ENCODE measurements around the gene FGFR4. TPM values are rescaled to one million over a fixed set of nuclear protein-coding genes. Genes with fewer than 3 reads are reported as not detected.
"Not testable (repeated sequence)": the region's sequence is repeated elsewhere in the genome, so short reads cannot be mapped to it uniquely, and the experiment has no call there.

Gene FGFR4
- total RNA-seq = 4.8 and 6.2 TPM in 2 replicates

GRCh38 chr5:177086654-177087397 is at the start of gene FGFR4:
Gene FGFR4 (plus strand): TSS chr5:177086915. CDS start chr5:177089603, 2,688 bp downstream.
- no peak for DNase-seq (ENCODE audit: extremely low read depth, low read depth, low spot score)

DNA sequence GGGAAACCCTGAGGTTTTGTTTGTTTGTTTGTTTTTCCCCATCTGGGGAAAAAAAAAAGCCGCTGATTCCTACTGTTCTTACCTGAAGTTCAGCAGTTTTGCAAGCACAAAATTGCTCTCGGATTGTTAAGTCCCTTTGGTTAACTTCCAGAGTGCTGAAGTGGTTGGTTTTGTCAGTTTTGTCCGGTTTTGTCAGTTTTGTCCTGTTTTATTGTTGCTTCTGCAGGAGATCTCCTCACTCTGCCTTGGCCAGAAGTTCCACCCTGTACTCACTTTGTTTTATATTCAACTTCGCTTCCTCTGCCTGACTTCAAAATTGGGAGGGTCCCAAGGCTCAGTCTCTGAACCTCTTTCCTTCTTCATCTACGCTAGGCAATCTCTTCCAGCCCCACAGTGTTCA is 49.8 kb upstream of the FGFR4 start:
- DNase-seq (ENCODE audit: extremely low read depth, low read depth, low spot score) = no peak

DNA sequence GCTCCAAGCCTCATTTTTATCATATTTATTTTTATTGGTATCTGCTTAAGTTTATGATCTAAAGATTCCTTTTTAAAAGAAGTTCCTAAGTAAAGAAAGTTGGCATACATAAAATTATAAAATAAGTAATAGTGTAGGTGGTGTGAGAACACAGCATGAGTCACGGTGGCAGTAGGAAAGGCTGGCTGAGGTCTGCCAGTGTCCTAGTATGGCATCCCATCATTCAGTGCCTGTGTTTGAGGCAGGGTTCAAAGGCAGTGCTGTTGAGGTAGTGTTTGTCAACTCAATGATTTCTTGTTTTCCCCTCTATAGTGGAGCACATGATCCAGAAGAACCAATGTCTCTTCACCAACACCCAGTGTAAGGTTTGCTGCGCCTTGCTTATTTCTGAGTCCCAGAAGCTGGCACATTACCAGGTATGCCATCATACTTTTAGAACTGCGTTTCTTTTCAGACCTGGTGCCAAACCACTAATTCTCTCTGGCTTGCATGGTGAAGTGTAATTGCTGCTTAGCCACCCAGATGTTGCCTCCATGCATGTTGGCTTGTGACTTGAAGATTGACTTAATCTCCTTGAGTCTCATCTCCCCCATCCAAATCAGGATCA is 45.8 kb upstream of the FGFR4 start:
- DNase-seq (ENCODE audit: extremely low read depth, low read depth, low spot score) = no peak

- DNase-seq (ENCODE audit: extremely low read depth, low read depth, low spot score) = no peak
Observed at GRCh38 chr5:177041936-177042335, 44.8 kb upstream of the FGFR4 start.

DNA sequence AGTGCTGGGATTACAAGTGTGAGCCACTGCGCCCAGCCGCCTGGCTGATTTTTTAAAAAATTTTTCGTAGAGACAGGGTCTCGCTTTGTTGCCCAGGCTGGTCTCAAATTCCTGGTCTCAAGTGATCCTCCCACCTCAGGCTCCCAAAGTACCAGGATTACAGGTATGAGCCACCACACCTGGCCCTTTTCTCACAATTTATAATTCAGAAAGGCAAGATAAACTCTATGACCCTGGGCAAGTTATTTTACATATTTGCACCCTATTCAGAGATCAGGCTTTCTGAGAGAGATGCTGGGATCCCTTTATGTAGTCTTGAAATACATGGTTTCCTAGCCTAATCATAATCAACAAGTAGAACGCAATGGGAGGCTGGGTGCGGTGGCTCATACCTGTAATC is 43.6 kb upstream of the FGFR4 start:
- no peak for DNase-seq (ENCODE audit: extremely low read depth, low read depth, low spot score)

DNA sequence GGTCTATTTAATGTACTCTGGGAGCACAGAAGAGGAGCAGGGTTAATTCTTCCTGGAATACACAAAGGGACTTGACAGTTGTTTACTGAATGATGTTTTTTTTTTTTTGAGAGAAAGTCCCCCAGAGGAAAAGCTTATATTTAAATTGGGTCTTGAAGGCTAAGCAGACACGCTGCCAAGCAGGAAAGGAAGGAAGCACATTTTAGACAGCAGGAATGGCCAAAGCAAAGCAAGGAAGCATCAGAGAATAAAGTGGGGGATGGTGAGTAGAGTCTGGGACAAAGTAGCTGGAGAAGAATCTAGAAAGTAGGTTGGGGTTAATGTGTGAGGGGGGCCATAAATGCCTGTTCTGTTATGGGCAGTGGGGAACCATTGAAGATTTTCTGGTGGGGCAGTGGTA is 42.8 kb upstream of the FGFR4 start:
- no peak for DNase-seq (ENCODE audit: extremely low read depth, low read depth, low spot score)

DNA sequence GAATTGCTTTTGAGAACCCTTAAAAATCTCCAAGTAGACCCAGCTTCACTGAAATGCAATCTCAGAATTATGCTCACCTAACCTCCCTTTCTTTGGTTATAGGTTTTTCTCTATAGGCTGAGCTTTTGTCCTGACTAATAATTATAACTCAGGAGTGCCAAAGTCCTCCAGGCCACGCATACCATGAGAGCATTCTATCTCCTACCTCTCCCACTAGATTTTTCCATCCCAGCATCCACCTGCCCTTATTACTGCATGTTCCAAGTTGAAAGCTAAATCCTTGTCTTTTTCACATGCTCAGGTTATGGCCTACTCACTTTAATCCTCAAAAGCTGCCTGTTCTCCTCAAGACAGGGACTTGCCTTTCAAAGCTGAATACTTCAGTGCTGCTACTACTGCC is 42.1 kb upstream of the FGFR4 start:
- DNase-seq (ENCODE audit: extremely low read depth, low read depth, low spot score) = no peak

- no peak for DNase-seq (ENCODE audit: extremely low read depth, low read depth, low spot score)
Observed at GRCh38 chr5:177045631-177046030, 41.1 kb upstream of the FGFR4 start.

DNA sequence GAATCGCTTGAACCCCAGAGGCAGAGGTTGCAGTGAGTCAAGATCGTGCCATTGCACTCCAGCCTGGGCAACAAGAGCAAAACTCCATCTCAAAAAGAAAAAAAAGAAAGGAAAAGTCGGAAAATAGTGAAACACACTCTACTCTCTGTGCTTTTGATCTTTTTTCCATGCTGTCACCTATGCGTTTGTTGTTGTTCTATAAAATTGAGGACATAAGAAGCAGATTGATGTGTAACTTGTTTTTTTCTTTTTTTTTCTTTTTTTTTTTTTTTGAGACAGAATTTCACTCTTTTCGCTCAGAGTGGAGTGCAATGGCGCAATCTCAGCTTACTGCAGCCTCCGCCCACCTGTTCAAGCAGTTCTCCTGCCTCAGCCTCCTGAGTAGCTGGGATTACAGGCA is 38.2 kb upstream of the FGFR4 start:
- not testable (repeated sequence) for DNase-seq (ENCODE audit: extremely low read depth, low read depth, low spot score)

GRCh38 chr5:177049285-177049684 is 37.4 kb upstream of the FGFR4 start:
- no peak for DNase-seq (ENCODE audit: extremely low read depth, low read depth, low spot score)

DNA sequence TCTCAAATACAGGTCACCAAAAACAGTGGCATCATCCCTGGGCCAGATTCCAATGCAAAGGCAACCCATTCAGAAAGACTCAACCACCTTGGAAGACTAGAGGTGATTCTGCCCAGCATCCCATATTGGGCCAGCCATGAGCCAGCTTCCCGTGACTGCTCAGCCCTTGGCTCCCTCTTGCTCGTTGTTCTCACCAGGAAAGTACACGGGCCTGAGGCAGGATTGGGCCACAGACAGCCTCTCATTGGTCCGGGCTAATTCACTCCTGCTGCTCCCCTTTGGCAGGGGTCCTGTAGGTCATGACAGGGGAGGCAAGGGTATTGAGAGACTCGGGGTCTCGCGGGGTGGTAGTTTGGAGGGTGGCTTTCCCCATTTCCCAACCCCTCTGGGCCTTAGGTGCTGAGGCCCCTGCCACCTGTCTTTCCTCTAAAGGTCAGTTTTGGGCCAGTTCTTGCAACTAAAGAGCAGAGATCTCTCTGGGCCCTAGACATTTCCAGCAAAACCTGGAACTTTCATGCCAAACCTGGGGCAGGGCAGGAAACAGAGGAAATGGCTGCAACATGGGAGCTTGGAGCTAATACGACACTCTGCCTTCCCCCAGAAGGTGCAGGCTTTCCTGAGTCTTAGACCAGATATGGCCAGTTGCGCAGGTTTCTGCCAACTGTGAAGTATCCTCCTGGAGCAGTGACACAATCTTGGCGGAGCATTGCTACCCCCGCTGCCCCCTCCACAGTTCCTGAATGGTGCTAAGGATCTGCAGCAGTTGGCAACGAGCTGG is 22.0 kb upstream of the FGFR4 start:
- no peak for DNase-seq (ENCODE audit: extremely low read depth, low read depth, low spot score)

DNA sequence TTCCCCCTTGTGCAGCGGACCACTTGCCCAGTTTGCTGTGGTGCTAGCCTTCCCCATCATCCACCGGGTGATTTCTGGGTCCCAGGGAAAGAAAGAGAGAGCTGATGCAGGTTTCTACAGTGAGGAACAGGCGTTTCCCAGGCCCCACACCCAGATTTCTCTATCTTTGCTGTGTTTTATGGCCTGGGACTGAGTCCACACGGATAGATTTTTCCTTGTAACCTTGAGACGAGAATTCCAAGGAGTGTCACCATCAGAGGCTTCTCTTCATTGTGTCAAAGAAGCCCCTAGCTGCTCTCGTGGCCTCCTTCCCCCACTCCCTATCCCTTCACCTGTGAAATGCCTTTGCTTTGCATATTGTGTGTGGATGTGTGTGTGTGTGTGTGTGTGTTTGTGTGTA is 21.2 kb upstream of the FGFR4 start:
- no peak for DNase-seq (ENCODE audit: extremely low read depth, low read depth, low spot score)

- no peak for DNase-seq (ENCODE audit: extremely low read depth, low read depth, low spot score)
Observed at GRCh38 chr5:177066224-177066623, 20.5 kb upstream of the FGFR4 start.

- no peak for DNase-seq (ENCODE audit: extremely low read depth, low read depth, low spot score)
Observed at GRCh38 chr5:177067503-177067902, 19.2 kb upstream of the FGFR4 start.

- DNase-seq (ENCODE audit: extremely low read depth, low read depth, low spot score) = no peak
Observed at GRCh38 chr5:177070536-177071191, 16.1 kb upstream of the FGFR4 start.

DNA sequence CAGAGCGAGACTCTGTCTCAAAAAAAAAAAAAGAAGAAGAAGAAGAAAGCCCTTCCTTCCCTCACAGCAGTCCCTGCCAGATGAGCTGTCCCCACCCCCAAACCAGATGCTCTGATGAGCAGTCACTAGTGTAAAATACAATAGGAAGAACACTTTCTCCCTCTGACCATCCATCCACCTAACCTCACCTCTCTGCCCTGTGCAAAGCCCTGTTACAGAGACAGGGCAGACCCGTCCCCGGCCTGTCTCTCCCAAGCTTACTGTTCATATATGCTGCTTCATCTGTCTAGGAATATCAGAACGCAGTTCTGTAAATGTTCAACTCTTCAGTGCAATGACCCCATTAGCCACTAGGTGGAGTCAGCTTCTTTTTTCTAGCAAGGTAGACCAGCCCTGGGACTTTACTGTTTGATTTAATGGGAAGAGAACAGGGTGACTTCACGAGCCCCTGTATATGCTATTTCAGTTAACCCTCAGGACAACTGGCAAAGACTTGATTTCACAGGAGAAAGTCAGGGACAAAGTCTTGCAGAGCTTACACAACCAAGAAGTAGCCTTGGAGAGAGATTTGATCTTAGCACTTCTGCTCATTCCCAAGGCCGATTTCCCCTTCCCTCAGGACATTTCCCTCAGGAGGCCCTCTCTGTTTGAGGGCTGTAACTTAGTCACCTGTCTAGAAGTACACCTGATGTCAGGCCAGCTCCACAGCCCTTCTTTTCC is 14.9 kb upstream of the FGFR4 start:
- DNase-seq (ENCODE audit: extremely low read depth, low read depth, low spot score) = peak; percentile 84

GRCh38 chr5:177077335-177077734 is 9.4 kb upstream of the FGFR4 start:
- no peak for DNase-seq (ENCODE audit: extremely low read depth, low read depth, low spot score)

GRCh38 chr5:177079606-177080005 is 7.1 kb upstream of the FGFR4 start:
- DNase-seq (ENCODE audit: extremely low read depth, low read depth, low spot score) = no peak

DNA sequence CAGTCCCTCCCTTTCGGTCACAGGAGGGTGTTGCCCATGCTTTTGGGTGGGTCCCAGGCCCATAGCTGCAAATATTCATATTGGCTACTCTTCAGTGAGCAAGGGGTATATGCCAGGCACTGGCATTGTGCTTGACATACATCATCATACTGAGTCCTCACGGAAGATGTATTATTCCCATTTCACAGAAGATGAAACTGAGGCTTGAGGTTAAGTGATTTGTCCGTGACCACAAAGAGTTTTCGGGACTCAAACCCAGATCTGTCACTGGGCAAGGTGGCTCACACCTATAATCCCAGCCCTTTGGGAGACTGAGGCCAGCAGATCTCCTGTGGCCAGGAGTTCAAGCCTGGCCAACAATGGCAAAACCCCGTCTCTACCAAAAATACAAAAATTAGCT is 6.5 kb upstream of the FGFR4 start:
- DNase-seq (ENCODE audit: extremely low read depth, low read depth, low spot score) = no peak

DNA sequence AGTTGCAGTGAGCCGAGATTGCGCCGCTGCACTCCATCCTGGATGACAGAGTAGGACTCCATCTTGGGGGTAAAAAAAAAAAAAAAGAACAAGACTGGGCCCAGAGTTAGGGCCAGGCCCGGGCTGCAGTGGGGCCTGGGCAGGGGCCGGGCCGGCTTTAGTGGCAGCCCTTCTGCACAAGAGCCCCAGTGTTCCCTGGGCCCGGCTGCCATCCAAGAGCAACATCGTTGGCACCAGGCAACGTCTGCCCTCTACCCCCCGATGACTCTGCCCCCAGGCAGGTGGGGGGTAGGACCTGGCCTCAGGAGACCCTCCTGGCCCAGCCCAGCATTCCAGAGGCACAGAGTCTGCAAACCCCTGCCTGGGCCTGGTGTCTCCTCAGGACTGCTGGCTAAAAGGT is 4.9 kb upstream of the FGFR4 start:
- DNase-seq (ENCODE audit: extremely low read depth, low read depth, low spot score) = no peak

- no peak for DNase-seq (ENCODE audit: extremely low read depth, low read depth, low spot score)
Observed at GRCh38 chr5:177083357-177083756, 3.4 kb upstream of the FGFR4 start.
